Measurements from ENCODE around the gene ISLR.

The ISLR gene

DNA sequence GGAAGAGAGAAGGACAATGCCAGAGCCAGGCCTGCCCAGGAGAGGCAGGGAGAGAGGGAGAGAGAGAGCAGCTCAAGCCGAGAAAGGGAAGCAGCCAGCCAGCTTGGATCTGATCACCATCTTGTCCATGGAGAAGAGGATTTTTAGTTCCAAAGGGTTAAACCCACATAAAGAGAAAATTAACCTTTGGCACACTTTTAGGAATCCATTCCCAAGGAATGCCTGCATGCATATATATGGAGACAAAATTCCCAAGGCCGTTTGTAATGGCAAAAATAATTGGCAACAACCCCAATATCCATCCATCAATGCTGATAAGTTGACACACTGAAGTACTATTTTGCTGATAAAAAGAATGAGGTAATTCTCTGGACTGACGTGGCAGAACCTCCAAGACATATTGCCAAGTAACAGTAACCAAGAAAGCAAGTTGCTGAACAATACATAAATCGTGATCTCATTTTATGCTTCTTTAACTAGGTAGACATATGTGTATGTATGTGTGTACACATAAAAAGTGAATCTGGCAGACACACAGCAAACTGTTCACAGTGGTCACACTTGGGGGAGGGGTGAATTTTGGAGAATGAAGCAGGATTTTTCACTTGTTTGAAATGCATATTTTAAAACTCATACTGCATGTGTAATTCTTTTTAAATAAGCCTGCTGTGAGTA, 36.6 kb downstream of the ISLR start:
- no peak for DNase-seq

DNA sequence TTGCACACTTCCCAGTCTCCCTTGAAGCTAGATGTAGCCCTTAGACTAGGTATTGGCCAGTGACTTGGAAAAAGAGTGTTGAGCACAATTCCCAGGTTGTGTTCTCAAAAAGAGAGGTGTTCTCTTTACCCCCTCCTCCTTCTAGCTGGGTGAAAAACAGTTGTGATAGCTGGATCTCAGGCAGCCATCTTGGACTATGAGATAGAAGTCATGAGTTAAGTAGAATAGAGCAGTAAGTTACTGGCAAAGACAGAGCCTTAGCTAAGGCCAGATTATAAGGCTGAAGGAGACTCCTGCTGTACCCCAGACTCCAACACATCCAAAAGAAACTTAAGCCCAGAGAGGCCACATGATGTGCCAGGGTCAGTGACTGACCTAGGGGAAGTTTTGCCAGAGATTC, 37.2 kb downstream of the ISLR start:
- DNase-seq = no peak

DNA sequence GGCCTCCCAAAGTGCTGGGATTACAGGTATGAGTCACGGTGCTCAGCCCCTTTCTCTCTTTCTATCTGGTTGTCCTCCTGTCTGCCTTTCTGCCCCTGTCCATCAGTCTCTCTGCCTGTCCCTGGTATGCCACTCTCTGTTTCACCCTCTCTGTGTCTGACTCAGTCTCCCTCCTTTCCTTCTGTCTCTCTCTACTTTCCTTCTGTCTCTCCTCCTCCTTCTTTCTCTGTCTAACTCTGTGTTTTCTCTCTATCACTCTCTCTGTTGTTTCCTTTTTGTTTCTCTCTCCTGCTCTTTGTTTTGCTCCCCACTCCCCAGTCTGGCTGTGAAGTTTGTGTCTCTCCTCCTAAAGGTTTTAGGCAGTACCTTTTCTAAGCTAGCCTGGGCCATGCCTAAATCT, 38.1 kb downstream of the ISLR start:
- no peak for DNase-seq

DNA sequence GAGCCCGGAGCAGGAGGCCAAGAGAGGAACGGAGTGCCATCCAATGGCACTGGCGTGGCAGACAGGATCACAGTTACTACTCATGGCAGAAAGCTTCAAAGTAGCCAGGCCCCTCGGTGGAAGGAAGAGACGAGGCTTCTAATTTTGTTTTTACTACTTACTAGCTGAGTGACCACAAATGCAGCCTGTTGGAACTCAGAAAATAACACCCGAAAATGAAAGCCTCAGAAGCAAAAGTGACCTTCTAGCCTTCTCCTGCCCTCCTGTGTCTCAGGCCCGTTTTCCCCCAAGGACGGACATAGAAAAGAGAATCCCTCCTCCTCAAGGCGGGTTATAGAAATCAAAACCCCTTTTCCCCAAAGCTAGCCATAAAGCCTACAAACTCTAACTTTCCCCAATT, 39.0 kb downstream of the ISLR start:
- no peak for DNase-seq

DNA sequence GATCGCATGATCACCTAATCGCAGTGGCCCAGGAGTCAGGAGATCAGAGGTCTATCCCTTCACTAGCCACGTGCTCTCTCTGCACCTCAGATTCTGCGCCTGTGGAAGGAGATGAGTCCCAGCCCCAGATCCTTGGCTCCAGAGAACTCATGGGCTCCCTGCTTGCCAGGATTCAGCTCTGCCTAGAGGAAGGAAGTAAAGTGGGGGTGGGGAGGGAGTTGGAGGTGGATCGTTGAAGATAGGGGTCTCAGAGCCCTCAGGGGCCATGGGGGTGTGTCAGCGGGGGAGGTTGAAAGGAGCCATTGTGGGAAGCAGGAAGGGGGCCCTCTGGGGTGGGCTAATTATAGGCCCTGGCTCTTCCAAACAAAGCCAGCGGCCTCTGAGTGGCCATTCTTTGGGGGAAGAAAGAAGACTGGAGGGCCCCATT, 40.4 kb downstream of the ISLR start:
- no peak for DNase-seq

DNA sequence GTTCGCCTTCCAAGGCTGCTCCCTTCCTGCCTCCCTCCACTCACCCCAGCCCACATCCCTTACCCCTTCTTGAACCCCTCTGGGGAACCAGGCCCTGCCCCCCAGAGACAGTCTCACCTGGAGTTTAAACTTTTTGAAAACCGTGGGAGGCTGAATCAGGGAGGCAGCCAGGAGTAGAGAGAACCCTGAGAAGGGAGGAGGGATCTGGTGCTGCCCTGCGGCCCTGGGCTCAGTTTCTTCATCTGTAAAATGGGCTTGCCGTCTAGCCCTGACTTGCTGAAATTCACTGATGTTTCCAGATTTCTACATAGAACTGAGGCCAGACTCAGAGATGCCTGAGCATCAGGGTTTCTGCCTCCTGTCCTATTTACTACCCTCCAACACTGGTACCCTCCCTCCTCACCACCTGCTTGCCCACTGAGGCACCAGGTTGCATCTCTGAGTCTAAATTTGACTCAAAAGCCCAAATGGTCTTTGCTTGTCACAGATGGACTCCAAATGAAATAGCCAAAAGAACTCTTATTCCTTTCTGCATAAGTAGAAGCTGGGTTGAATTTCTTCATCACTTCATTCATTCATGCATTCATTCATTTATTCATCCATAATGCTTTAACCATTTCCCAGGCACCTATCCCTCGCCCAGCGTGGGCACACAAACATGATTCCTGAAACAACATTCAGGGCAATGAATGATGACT, 41.0 kb downstream of the ISLR start:
- DNase-seq = no peak

DNA sequence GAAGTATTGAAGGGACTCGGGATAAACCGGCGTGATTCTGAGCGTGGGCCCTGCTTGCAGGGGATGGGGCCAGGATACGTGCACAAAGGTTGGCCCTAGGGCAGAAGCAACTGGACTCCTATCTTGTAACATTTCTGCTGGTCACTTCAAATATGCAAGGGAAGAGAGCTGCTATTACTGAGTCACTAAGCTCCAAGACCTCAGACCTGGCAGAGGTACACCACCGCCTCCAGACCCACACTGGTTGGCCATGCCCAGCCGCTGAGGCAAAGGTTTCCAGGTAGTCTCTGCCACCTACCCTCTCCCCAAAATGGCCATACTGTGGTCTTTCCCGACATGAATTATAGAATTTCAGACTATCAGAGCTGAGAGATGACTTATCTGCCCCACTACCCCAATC, 42.4 kb downstream of the ISLR start:
- no peak for DNase-seq

DNA sequence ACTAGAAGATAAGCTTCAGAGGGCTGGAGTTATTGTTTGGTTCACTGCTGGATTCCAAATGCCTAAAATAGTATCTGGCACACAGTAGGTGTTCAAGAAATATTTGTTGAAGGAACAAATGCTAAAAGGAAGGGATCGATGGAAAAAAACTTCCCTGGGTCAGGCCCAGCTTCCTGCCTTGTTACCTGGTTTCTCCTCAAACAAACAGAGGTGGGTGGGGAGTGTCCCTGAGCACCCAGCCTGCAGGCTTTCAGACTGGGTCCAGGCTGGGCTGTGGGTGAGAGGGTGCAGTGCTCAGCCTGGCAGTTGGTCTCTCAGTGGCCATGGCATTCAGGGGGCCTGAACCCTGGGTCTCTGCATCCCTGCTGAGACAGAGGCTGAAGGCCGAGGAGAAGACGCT, 43.4 kb downstream of the ISLR start:
- no peak for DNase-seq

DNA sequence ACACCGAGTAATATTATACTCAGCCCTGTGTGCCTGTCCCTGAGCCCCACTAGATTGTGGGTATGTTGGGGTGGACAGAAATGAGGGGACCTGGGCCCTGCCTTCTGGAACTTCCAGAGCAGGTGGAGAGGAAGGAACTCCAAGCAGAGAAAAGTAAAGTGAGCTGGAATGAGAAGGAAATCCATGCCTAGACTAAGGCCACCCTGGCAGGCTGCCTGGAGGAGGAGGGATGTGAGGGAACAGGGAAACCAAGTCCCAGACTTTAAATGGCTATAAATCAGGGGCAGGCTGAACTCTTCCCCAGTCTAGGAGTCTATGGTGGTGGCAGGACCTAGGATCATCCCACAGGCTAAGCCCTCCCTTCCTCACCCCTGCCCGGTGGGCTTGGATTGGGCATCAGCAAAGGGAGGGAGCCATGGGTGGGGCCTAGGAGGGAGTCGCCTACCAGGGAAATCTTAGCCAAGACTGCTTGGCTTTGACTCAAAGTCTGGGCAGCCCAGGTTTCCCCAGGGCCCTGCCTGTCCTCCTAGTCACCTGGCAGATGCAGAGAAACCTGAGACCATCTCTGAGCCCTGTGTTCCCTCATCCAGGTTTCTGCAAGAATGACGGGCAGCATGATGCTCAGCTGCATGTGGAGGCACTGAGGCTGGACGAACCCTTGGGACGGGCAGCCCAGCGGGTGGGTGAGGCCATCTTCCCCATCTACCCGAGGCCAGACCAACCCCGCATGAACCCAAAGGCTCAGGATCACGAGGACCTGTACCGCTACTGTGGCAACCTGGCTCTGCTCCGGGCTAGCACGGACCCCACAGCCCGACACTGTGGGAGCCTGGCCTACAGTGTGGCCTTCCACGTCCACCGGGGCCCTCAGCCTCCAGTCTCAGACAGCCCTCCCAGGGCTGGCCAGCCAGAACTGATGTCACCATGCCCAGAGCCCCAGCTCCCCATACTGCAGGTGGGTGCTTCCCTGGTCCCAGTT, 44.7 kb downstream of the ISLR start:
- no peak for DNase-seq

DNA sequence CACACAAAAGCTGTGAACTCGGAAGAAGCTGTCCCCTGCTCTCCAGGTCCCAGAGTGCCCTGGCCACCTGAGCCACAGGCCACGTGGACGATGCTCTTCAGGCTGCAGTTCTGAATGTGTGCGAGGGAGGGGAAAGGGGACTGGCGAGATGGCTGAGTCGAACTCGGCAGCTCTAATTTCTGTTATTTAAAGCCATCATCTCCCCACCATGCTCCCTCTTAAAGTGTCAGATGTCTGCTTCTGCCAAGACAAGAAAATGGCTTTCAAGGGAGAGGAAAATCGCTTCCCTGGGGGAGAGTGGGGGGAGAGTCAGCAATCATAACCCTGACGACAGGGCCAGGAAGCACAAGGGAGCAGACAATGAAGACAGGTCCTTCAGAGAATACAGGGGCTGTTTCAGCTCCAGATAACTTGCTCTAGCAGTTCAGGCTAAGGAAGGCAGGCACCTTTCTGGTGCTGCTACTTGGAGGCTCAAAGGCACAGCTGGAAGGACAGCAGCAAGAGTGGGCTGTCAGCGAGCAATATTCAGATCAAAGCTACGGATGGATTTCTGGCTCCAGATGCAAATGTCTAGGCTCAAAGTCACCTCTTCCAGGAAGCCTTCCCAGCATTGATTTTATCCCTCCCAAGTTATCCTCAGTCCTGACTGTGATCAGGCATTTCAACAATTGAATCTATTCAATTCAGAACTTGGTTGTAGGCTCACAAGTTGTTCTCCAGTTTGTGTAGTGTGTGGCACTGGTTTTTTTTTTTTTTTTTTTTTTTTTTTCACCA, 47.2 kb downstream of the ISLR start:
- no peak for DNase-seq

DNA sequence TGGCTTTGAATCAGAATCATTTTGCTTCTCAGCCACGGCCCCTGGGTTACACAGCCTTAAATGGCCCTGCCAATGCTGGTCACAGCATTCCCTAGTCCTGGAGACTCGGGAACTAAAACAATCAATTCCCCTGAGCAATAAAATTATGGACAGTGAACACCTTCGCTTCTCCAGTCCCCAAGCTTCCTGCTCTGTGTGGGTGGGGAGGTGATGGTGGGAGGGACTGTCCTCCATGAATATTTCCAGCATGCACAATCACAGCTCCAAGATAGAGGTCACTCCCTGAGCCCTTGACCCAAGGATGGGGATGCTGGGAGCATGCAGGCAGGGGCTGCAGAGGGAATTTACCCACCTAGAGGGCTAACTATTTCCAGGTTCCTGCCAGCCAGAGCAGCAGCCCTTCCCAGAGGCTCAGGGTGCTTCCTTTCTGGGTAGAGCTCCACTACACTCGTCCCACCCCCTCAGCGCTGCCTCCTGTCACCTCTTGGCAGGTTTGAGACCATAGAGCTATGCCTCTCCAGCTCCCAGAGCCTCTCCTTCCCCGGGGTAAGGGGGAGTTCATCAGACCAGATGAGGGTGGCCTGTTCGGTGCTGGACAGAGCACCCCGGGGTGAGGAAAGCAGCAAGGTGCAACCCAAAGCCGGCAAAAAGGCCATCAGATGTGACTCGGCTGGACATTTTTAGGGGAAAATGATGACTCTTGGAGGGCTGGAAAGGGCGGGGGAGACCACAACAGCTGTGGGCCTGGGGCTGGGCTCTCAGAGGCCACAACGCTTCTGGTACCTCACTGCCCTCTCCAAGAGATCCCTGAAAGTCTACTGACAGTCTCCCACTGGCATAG, 48.1 kb downstream of the ISLR start:
- no peak for DNase-seq

DNA sequence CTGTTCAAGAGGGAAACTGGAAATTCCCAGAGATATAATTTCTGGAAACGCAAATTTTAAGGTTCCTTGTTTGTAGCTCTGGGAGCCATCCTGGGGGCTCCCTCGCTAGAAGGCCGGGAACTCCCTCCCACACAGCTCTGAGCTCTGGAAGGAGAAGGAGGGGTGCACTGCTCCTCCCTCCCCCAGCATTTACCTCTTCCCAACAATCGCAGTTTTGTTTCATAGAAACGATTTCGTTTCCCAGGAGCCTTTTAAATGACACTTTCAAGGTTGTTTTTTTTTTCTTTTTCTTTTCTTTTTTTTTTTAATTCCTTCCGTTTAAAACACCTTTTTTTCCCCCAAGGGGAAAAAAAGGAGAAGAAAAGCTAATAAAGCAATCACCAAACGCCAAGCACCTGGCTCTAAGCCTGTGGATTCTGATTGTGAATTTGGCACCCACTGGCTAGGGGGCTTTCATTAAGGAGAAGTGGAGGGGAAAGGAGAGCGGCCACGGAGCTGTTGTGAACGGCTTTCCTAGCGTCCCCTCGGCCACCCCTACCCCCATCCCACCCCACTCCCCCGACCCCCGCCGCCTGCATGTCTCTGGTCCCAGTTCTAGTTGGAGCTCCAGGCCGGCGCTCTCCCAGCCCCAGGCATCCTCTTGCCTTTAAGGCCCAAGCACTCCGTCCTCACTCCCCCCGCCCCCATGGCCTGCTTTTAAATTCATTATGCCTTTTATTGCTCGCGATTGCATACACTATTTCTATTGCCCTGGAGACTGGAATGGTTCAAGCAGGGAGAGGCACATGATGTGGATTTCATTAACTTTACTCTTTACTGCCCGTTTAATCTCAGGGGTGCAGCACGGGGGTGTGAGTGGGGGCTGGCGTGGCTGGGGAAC, 49.0 kb downstream of the ISLR start:
- no peak for DNase-seq

DNA sequence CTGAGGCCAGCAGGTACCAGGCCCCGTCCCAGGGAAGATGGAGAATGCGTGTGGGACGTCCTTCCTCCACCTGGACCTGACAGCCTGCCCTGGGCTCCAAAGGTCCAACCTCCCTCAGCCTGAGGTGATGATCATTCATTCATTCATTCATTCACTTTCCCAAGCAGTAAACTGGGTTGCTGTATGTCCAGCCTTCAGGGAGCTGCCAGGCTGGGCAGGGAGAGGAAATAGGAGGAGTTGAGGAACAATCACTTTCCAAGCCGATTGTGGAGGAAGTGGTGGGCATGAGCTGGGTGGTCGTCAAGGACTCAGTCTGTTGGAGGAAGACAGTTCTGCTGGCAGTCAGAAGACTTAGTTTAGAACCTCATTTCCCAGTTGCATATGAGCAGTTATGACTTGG, 52.4 kb downstream of the ISLR start:
- DNase-seq = no peak

Measured in anterior cingulate cortex (tissue), 58 donors.